SK-MEL-5 (cell line): ENCODE results near the gene HOXD9. TPM values are rescaled to one million over a fixed set of nuclear protein-coding genes. Genes with fewer than 3 reads are reported as not detected.

Experiments
- DNase-seq: peaks from one replicate; pipeline ENCODE4 v3.0.0-alpha.2; 2016; ENCODE audit warnings: low read depth, low spot score
- in situ Hi-C: cut with HindIII; loops from 2 replicates; pipeline ENCODE4 v1.10.0; 2016; ENCODE audit warnings: low sequenced_read_pairs, high pct_unique_total_duplicates, low pct_unique_long_range_greater_than_20kb
- total RNA-seq: library from RNA; depleted of rRNA; stranded (reverse); fragments of >200 nt; shearing (Covaris generic); gene quantifications from 2 replicates; pipeline ENCODE4 v1.2.3, GENCODE V29; 2014

The HOXD9 gene
- total RNA-seq, 1 experiment from 2014 or later, result 0.18 TPM

- in situ Hi-C loops, result no loop called here
Measured at GRCh38 chr2:176156301-176156806, 33.8 kb downstream of the HOXD9 start.

GRCh38 chr2:176156807-176157498 is 34.4 kb downstream of the HOXD9 start, which contains the start of gene HOXD3:
HOXD3 (plus strand) TSS chr2:176157307; CDS start chr2:176169115, 11,808 bp downstream.
- DNase-seq, result no peak
- in situ Hi-C loops, result no loop called here

More at GRCh38 chr2:176156301-176156806, 33.8 kb downstream of the HOXD9 start:
- no peak for DNase-seq

GRCh38 chr2:176157499-176158185 is 35.1 kb downstream of the HOXD9 start:
- in situ Hi-C loops, result no loop called here
- DNase-seq, result peak; percentile 51

- in situ Hi-C loops, result no loop called here
- DNase-seq, result no peak
Measured at GRCh38 chr2:176158186-176158591, 35.7 kb downstream of the HOXD9 start.

GRCh38 chr2:176158855-176159662 is 36.5 kb downstream of the HOXD9 start:
- no peak for DNase-seq
- in situ Hi-C loops, result no loop called here

GRCh38 chr2:176159663-176160250 is 37.2 kb downstream of the HOXD9 start:
- in situ Hi-C loops, result no loop called here
- DNase-seq, result no peak

GRCh38 chr2:176160251-176160985 is 37.9 kb downstream of the HOXD9 start:
- in situ Hi-C loops, result no loop called here
- no peak for DNase-seq

GRCh38 chr2:176160986-176161824 is 38.7 kb downstream of the HOXD9 start:
- in situ Hi-C loops, result no loop called here
- no peak for DNase-seq

- DNase-seq, result no peak
- in situ Hi-C loops, result no loop called here
Measured at GRCh38 chr2:176161825-176162626, 39.5 kb downstream of the HOXD9 start.

- in situ Hi-C loops, result no loop called here
- DNase-seq, result no peak
Measured at GRCh38 chr2:176162911-176163671, 40.6 kb downstream of the HOXD9 start.

- in situ Hi-C loops, result no loop called here
- DNase-seq, result no peak
Measured at GRCh38 chr2:176163672-176164056, 41.1 kb downstream of the HOXD9 start.

GRCh38 chr2:176164201-176164600 is 41.7 kb downstream of the HOXD9 start:
- no peak for DNase-seq
- in situ Hi-C loops, result no loop called here

GRCh38 chr2:176164611-176165369 is 42.3 kb downstream of the HOXD9 start:
- in situ Hi-C loops, result no loop called here
- DNase-seq, result no peak

- no peak for DNase-seq
- in situ Hi-C loops, result no loop called here
Measured at GRCh38 chr2:176165370-176166050, 43.0 kb downstream of the HOXD9 start.
